C4-2B (cell line): ENCODE results near the gene ZNF768.

Experiments used
- CTCF ChIP-seq: fragments of 450-650 bp; conservative IDR thresholded peaks from 2 replicates; pipeline ENCODE4 v1.5.1; 2017; ENCODE audit warnings: mild to moderate bottlenecking
- ZFX ChIP-seq: fragments of 450-650 bp; IDR thresholded peaks from 2 replicates; pipeline ENCODE4 v1.6.1; 2017

DNA sequence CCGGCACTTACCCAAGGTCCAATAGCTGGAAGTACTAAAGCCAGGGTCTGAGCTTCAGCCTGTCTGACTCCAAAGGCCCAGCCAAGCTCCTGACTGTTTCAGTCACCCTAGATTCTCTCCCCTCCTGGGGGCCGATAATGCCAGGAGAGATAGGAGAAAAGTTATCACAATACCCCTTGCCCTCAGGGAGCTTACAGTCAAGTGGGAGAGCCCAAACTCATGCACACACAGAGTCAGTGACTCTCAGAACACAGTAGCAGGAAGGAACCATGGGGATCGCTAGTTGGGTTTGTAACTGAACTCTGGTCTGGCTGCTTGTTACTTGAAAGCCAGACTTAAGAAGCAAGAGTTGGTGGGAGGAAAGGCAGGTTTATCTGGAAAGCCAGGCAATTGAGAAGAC lies 14.9 kb downstream of the ZNF768 start:
- TF ChIP-seq CTCF, result no peak
- no peak for TF ChIP-seq ZFX
